WTC11 (cell line): ENCODE results near the gene FAM228B. TPM values are rescaled to one million over a fixed set of nuclear protein-coding genes. Genes with fewer than 3 reads are reported as not detected.
A peak's percentile ranks its signal among the peaks of the same experiment; 100 is the strongest.

ENCODE experiments used
- FOXK1 ChIP-seq: sonication (generic); formaldehyde crosslinking; IDR thresholded peaks from 2 replicates; pipeline ENCODE4 v1.8.0; 2022; ENCODE audit warnings: mild to moderate bottlenecking, moderate library complexity, missing genetic modification reagents
- JAZF1 ChIP-seq: fragments of 250-450 bp; sonication (Bioruptor Pico); IDR thresholded peaks from 2 replicates; pipeline ENCODE4 v1.9.0; 2021; ENCODE audit warnings: moderate library complexity, mild to moderate bottlenecking, inconsistent platforms
- NR1H2 ChIP-seq: sonication (generic); formaldehyde crosslinking; IDR thresholded peaks from 2 replicates; pipeline ENCODE4 v1.9.0; 2021; ENCODE audit warnings: mild to moderate bottlenecking, moderate library complexity, missing genetic modification reagents
- SMAD4 ChIP-seq: sonication (generic); formaldehyde crosslinking; IDR thresholded peaks from 2 replicates; pipeline ENCODE4 v1.8.0; 2022; ENCODE audit warnings: mild to moderate bottlenecking, missing genetic modification reagents
- SOX15 ChIP-seq: fragments of 250-450 bp; sonication (Bioruptor Pico); IDR thresholded peaks from 2 replicates; pipeline ENCODE4 v1.9.0; 2021; ENCODE audit warnings: mild to moderate bottlenecking
- TP53 ChIP-seq: sonication (generic); formaldehyde crosslinking; IDR thresholded peaks from 2 replicates; pipeline ENCODE4 v1.8.1; 2023; ENCODE audit warnings: mild to moderate bottlenecking, missing genetic modification reagents
- ZNF317 ChIP-seq: sonication (generic); formaldehyde crosslinking; IDR thresholded peaks from 2 replicates; pipeline ENCODE4 v1.8.1; 2023; ENCODE audit warnings: low read depth, mild to moderate bottlenecking, moderate library complexity, missing genetic modification reagents, borderline replicate concordance
- ZNF423 ChIP-seq: fragments of 250-450 bp; sonication (Bioruptor Pico); IDR thresholded peaks from 2 replicates; pipeline ENCODE4 v2.1.2; 2022; ENCODE audit warnings: mild to moderate bottlenecking, moderate library complexity
- ZNF671 ChIP-seq: fragments of 250-450 bp; sonication (Bioruptor Pico); IDR thresholded peaks from 2 replicates; pipeline ENCODE4 v1.8.0; 2021; ENCODE audit warnings: mild to moderate bottlenecking
- total RNA-seq: library from RNA; stranded (reverse); gene quantifications from 3 replicates; pipeline ENCODE4 v1.2.3, GENCODE V29; 2021
- TF ChIP-seq, protein P1 (sequence below): fragments of 250-450 bp; sonication (Bioruptor Pico); IDR thresholded peaks from 2 replicates; pipeline ENCODE4 v2.1.2; 2022; ENCODE audit warnings: mild to moderate bottlenecking, moderate library complexity
- TF ChIP-seq, protein P2 (sequence below): sonication (generic); formaldehyde crosslinking; IDR thresholded peaks from 2 replicates; pipeline ENCODE4 v1.8.0; 2022; ENCODE audit warnings: mild to moderate bottlenecking, missing genetic modification reagents
- TF ChIP-seq, protein P3 (sequence below): sonication (generic); formaldehyde crosslinking; IDR thresholded peaks from 2 replicates; pipeline ENCODE4 v1.8.1; 2023; ENCODE audit warnings: mild to moderate bottlenecking, missing genetic modification reagents
- TF ChIP-seq, protein P4 (sequence below): fragments of 250-450 bp; sonication (Bioruptor Pico); IDR thresholded peaks from 2 replicates; pipeline ENCODE4 v1.9.0; 2021; ENCODE audit warnings: mild to moderate bottlenecking
- TF ChIP-seq, protein P5 (sequence below): sonication (generic); formaldehyde crosslinking; IDR thresholded peaks from 2 replicates; pipeline ENCODE4 v1.8.0; 2023; ENCODE audit warnings: missing genetic modification reagents, mild to moderate bottlenecking, borderline replicate concordance
- TF ChIP-seq, protein P6 (sequence below): sonication (generic); formaldehyde crosslinking; IDR thresholded peaks from 2 replicates; pipeline ENCODE4 v1.8.0; 2022; ENCODE audit warnings: mild to moderate bottlenecking, missing genetic modification reagents
- TF ChIP-seq, protein P7 (sequence below): fragments of 250-450 bp; sonication (Bioruptor Pico); IDR thresholded peaks from 2 replicates; pipeline ENCODE4 v1.9.0; 2021; ENCODE audit warnings: mild to moderate bottlenecking
- TF ChIP-seq, protein P8 (sequence below): sonication (generic); formaldehyde crosslinking; IDR thresholded peaks from 2 replicates; pipeline ENCODE4 v1.8.1; 2023; ENCODE audit warnings: mild to moderate bottlenecking, missing genetic modification reagents
- TF ChIP-seq, protein P9 (sequence below): sonication (generic); formaldehyde crosslinking; IDR thresholded peaks from 2 replicates; pipeline ENCODE4 v1.8.1; 2022; ENCODE audit warnings: missing genetic modification reagents, borderline replicate concordance

Gene FAM228B
- total RNA-seq, 1 experiment from 2014 or later: 2.7 TPM

DNA sequence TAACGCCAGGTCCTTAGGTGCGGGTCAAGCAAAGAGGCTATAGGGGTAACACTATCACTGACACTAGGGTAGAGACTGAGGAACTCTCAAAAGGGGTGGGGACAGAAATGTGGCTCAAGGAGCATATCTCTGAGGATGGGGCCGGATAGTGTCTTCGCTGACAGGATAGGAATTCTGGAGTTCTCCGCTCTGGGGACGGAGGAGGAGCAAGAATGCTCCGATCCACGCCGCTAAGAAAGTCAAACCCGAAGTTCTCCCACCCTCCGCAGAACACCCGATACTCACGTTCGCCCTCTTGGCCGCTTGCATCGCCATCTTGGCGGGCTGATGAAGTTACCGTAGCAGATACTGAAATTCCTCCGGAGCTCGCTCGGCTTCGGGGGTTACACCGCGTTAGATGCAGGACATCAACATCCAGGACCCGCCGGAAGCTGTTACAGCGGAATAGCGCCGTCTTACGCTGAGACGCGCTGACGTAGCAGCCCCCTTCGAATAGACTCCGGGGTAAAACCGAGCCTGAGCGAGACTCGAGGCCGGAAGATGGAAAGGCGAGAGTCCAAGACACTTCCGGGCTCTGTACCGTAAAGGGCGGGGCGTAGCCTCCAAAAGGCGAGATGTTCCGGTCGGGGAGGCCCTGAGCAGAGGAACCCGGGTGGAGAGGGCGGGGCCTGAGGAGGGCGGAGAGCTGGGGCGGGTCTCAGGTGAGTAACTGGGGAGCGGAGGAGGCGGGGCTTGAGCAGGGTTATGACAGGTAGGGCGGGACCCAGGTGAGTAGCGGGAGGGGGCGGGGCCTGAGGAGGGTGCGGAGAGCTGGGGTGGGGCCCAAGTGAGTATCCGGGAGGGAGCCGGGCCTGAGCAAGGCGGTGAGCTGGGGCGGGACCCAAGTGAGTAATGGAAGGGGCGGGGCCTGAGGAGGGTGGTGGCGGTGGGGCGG lies 47.1 kb upstream of the FAM228B start, which contains the start of gene SF3B6 (continued):
- TF ChIP-seq, protein P1, sequence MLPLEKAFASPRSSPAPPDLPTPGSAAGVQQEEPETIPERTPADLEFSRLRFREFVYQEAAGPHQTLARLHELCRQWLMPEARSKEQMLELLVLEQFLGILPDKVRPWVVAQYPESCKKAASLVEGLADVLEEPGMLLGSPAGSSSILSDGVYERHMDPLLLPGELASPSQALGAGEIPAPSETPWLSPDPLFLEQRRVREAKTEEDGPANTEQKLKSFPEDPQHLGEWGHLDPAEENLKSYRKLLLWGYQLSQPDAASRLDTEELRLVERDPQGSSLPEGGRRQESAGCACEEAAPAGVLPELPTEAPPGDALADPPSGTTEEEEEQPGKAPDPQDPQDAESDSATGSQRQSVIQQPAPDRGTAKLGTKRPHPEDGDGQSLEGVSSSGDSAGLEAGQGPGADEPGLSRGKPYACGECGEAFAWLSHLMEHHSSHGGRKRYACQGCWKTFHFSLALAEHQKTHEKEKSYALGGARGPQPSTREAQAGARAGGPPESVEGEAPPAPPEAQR: no peak
- TF ChIP-seq ZNF671 (CRISPR knock-in tag) (no peak), SMAD4 (CRISPR knock-in tag) (no peak), NR1H2 (no peak), ZNF317 (no peak), JAZF1 (CRISPR knock-in tag) (no peak), TP53 (CRISPR knock-in tag) (no peak), SOX15 (no peak), FOXK1 (CRISPR knock-in tag) (peak; percentile 100), ZNF423 (CRISPR knock-in tag) (no peak)
- TF ChIP-seq, protein P2, sequence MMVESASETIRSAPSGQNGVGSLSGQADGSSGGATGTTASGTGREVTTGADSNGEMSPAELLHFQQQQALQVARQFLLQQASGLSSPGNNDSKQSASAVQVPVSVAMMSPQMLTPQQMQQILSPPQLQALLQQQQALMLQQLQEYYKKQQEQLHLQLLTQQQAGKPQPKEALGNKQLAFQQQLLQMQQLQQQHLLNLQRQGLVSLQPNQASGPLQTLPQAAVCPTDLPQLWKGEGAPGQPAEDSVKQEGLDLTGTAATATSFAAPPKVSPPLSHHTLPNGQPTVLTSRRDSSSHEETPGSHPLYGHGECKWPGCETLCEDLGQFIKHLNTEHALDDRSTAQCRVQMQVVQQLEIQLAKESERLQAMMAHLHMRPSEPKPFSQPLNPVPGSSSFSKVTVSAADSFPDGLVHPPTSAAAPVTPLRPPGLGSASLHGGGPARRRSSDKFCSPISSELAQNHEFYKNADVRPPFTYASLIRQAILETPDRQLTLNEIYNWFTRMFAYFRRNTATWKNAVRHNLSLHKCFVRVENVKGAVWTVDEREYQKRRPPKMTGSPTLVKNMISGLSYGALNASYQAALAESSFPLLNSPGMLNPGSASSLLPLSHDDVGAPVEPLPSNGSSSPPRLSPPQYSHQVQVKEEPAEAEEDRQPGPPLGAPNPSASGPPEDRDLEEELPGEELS (CRISPR knock-in tag): peak; percentile 11; the same call in 1 of the 2 replicates
- TF ChIP-seq, protein P3, sequence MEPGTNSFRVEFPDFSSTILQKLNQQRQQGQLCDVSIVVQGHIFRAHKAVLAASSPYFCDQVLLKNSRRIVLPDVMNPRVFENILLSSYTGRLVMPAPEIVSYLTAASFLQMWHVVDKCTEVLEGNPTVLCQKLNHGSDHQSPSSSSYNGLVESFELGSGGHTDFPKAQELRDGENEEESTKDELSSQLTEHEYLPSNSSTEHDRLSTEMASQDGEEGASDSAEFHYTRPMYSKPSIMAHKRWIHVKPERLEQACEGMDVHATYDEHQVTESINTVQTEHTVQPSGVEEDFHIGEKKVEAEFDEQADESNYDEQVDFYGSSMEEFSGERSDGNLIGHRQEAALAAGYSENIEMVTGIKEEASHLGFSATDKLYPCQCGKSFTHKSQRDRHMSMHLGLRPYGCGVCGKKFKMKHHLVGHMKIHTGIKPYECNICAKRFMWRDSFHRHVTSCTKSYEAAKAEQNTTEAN (CRISPR knock-in tag): 0 out of 2 replicates have a peak, but pooled peaks have one; percentile 18
- TF ChIP-seq, protein P4, sequence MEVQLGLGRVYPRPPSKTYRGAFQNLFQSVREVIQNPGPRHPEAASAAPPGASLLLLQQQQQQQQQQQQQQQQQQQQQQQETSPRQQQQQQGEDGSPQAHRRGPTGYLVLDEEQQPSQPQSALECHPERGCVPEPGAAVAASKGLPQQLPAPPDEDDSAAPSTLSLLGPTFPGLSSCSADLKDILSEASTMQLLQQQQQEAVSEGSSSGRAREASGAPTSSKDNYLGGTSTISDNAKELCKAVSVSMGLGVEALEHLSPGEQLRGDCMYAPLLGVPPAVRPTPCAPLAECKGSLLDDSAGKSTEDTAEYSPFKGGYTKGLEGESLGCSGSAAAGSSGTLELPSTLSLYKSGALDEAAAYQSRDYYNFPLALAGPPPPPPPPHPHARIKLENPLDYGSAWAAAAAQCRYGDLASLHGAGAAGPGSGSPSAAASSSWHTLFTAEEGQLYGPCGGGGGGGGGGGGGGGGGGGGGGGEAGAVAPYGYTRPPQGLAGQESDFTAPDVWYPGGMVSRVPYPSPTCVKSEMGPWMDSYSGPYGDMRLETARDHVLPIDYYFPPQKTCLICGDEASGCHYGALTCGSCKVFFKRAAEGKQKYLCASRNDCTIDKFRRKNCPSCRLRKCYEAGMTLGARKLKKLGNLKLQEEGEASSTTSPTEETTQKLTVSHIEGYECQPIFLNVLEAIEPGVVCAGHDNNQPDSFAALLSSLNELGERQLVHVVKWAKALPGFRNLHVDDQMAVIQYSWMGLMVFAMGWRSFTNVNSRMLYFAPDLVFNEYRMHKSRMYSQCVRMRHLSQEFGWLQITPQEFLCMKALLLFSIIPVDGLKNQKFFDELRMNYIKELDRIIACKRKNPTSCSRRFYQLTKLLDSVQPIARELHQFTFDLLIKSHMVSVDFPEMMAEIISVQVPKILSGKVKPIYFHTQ (CRISPR knock-in tag): no peak
- TF ChIP-seq, protein P5, sequence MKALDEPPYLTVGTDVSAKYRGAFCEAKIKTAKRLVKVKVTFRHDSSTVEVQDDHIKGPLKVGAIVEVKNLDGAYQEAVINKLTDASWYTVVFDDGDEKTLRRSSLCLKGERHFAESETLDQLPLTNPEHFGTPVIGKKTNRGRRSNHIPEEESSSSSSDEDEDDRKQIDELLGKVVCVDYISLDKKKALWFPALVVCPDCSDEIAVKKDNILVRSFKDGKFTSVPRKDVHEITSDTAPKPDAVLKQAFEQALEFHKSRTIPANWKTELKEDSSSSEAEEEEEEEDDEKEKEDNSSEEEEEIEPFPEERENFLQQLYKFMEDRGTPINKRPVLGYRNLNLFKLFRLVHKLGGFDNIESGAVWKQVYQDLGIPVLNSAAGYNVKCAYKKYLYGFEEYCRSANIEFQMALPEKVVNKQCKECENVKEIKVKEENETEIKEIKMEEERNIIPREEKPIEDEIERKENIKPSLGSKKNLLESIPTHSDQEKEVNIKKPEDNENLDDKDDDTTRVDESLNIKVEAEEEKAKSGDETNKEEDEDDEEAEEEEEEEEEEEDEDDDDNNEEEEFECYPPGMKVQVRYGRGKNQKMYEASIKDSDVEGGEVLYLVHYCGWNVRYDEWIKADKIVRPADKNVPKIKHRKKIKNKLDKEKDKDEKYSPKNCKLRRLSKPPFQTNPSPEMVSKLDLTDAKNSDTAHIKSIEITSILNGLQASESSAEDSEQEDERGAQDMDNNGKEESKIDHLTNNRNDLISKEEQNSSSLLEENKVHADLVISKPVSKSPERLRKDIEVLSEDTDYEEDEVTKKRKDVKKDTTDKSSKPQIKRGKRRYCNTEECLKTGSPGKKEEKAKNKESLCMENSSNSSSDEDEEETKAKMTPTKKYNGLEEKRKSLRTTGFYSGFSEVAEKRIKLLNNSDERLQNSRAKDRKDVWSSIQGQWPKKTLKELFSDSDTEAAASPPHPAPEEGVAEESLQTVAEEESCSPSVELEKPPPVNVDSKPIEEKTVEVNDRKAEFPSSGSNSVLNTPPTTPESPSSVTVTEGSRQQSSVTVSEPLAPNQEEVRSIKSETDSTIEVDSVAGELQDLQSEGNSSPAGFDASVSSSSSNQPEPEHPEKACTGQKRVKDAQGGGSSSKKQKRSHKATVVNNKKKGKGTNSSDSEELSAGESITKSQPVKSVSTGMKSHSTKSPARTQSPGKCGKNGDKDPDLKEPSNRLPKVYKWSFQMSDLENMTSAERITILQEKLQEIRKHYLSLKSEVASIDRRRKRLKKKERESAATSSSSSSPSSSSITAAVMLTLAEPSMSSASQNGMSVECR (CRISPR knock-in tag): peak; percentile 90
- TF ChIP-seq, protein P6, sequence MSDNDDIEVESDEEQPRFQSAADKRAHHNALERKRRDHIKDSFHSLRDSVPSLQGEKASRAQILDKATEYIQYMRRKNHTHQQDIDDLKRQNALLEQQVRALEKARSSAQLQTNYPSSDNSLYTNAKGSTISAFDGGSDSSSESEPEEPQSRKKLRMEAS (CRISPR knock-in tag): peak; percentile 81
- TF ChIP-seq, protein P7, sequence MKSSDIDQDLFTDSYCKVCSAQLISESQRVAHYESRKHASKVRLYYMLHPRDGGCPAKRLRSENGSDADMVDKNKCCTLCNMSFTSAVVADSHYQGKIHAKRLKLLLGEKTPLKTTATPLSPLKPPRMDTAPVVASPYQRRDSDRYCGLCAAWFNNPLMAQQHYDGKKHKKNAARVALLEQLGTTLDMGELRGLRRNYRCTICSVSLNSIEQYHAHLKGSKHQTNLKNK: no peak
- TF ChIP-seq, protein P8, sequence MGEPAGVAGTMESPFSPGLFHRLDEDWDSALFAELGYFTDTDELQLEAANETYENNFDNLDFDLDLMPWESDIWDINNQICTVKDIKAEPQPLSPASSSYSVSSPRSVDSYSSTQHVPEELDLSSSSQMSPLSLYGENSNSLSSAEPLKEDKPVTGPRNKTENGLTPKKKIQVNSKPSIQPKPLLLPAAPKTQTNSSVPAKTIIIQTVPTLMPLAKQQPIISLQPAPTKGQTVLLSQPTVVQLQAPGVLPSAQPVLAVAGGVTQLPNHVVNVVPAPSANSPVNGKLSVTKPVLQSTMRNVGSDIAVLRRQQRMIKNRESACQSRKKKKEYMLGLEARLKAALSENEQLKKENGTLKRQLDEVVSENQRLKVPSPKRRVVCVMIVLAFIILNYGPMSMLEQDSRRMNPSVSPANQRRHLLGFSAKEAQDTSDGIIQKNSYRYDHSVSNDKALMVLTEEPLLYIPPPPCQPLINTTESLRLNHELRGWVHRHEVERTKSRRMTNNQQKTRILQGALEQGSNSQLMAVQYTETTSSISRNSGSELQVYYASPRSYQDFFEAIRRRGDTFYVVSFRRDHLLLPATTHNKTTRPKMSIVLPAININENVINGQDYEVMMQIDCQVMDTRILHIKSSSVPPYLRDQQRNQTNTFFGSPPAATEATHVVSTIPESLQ (CRISPR knock-in tag): no peak
- TF ChIP-seq, protein P9, sequence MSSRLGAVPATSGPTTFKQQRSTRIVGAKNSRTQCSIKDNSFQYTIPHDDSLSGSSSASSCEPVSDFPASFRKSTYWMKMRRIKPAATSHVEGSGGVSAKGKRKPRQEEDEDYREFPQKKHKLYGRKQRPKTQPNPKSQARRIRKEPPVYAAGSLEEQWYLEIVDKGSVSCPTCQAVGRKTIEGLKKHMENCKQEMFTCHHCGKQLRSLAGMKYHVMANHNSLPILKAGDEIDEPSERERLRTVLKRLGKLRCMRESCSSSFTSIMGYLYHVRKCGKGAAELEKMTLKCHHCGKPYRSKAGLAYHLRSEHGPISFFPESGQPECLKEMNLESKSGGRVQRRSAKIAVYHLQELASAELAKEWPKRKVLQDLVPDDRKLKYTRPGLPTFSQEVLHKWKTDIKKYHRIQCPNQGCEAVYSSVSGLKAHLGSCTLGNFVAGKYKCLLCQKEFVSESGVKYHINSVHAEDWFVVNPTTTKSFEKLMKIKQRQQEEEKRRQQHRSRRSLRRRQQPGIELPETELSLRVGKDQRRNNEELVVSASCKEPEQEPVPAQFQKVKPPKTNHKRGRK (CRISPR knock-in tag): no peak
